HCT116 (cell line): ENCODE measurements around the gene GIGYF1.

Source experiments
- ATF3 ChIP-seq: IDR thresholded peaks from 2 replicates; pipeline ENCODE4 v1.6.1; 2012
- CEBPB ChIP-seq: IDR thresholded peaks from 2 replicates; pipeline ENCODE4 v1.6.1; 2012; ENCODE audit warnings: low read depth
- CTCF ChIP-seq, 3 experiments: fragments of 200-600 bp in 1 of 3; sonication (generic) in 1 of 3; IDR thresholded peaks in 2 of 3; conservative IDR thresholded peaks in 1 of 3; 2 replicates each; pipeline ENCODE4 v1.5.1; 2012 to 2017; ENCODE audit warnings: low read depth in 2 of 3, low read length in 2 of 3, antibody characterized with exemption in 1 of 3, borderline replicate concordance in 1 of 3, control low read depth in 1 of 3, mild to moderate bottlenecking in 1 of 3, mixed read lengths in 1 of 3, mixed run types in 1 of 3, moderate library complexity in 1 of 3; ENCODE audit not compliant: insufficient read depth in 1 of 3
- EGR1 ChIP-seq: IDR thresholded peaks from 2 replicates; pipeline ENCODE4 v1.6.1; 2012; ENCODE audit warnings: low read depth
- ELF1 ChIP-seq: IDR thresholded peaks from 2 replicates; pipeline ENCODE4 v1.6.1; 2012; ENCODE audit warnings: low read depth, borderline replicate concordance
- EZH2 ChIP-seq: fragments of 200-600 bp; sonication (generic); IDR thresholded peaks from 2 replicates; pipeline ENCODE4 v1.6.1; 2017; ENCODE audit warnings: antibody characterized with exemption, mixed run types
- MAX ChIP-seq: IDR thresholded peaks from 2 replicates; pipeline ENCODE4 v1.6.1; 2012
- POLR2A ChIP-seq: IDR thresholded peaks from 2 replicates; pipeline ENCODE4 v1.7.0; 2011; ENCODE audit warnings: borderline replicate concordance; ENCODE audit not compliant: insufficient read depth, insufficient read length; ENCODE audit errors: extremely low read depth
- POLR2AphosphoS5 ChIP-seq: IDR thresholded peaks from 2 replicates; pipeline ENCODE4 v1.6.1; 2011; ENCODE audit warnings: mild to moderate bottlenecking, low read depth, low read length, moderate library complexity
- YY1 ChIP-seq: IDR thresholded peaks from 2 replicates; pipeline ENCODE4 v1.6.1; 2011; ENCODE audit warnings: low read length, low read depth, moderate library complexity, mild to moderate bottlenecking; ENCODE audit not compliant: insufficient replicate concordance; ENCODE audit errors: extremely low read depth
- TF ChIP-seq, protein P1 (sequence below): IDR thresholded peaks from 2 replicates; pipeline ENCODE4 v1.6.1; 2012; ENCODE audit warnings: low read depth

GRCh38 chr7:100679129-100679926, 14.7 kb downstream of the GIGYF1 start:
- TF ChIP-seq MAX (no peak), POLR2A (no peak), CTCF (IDR thresholded peaks at IDR 0.05 in 2 of 3, conservative IDR thresholded peaks at IDR 0.05 in 1 of 3; ENCODE audit: borderline replicate concordance in 1 of 3, insufficient read depth in 1 of 3, low read depth in 2 of 3, low read length in 2 of 3) (no peak), EZH2 (no peak), YY1 (no peak), POLR2AphosphoS5 (no peak; the same call in 1 of the 2 replicates), EGR1 (no peak), CEBPB (no peak), ELF1 (no peak), ATF3 (no peak)
- TF ChIP-seq, protein P1, sequence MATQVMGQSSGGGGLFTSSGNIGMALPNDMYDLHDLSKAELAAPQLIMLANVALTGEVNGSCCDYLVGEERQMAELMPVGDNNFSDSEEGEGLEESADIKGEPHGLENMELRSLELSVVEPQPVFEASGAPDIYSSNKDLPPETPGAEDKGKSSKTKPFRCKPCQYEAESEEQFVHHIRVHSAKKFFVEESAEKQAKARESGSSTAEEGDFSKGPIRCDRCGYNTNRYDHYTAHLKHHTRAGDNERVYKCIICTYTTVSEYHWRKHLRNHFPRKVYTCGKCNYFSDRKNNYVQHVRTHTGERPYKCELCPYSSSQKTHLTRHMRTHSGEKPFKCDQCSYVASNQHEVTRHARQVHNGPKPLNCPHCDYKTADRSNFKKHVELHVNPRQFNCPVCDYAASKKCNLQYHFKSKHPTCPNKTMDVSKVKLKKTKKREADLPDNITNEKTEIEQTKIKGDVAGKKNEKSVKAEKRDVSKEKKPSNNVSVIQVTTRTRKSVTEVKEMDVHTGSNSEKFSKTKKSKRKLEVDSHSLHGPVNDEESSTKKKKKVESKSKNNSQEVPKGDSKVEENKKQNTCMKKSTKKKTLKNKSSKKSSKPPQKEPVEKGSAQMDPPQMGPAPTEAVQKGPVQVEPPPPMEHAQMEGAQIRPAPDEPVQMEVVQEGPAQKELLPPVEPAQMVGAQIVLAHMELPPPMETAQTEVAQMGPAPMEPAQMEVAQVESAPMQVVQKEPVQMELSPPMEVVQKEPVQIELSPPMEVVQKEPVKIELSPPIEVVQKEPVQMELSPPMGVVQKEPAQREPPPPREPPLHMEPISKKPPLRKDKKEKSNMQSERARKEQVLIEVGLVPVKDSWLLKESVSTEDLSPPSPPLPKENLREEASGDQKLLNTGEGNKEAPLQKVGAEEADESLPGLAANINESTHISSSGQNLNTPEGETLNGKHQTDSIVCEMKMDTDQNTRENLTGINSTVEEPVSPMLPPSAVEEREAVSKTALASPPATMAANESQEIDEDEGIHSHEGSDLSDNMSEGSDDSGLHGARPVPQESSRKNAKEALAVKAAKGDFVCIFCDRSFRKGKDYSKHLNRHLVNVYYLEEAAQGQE = no peak
